ENCODE data around the gene TMEM256.

TMEM256 gene

DNA sequence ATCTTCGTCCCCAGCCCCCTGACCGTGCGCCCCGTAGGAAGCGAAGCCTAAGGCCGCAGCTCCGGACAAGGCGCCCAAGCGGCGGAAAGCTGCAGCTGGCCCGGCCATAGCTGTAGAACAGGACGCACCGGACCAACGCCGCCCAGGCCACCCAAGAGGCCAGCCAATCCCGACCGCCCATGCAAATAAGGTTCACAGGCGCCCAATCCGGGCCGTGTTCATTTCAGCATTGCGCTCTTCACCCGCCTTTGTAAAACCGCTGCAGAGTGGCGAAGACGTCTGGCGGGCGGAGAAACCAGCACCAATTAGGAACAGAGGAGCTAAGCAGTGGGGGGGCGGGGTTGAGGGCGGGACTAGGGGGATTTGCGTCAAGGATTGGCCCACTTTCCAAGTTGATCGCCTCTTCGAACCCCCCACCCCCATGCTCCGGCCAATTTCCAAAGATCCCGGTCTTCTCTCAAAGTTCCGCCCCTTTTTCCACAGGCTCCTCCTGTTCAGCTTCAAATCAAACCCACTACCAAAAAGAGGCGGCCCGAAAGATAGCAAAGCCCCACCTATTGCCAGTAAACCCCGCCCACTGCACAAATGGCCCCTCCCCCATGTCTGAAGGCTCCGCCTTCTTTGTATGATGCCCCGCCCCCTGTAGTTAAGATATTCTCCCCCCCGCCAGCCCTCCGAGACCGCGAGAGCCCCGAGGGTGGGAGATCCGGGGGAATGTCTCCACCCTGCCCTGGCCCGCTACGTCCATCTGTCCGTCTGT lies at the start of gene TMEM256:
Gene TMEM256, minus strand, starts transcription at position 121 of the 760 bp plus-strand sequence. Its CDS starts 13 bp downstream, at position 108.
- DNase-seq (peak; percentile 95), ATAC-seq (peak; percentile 95)

DNA sequence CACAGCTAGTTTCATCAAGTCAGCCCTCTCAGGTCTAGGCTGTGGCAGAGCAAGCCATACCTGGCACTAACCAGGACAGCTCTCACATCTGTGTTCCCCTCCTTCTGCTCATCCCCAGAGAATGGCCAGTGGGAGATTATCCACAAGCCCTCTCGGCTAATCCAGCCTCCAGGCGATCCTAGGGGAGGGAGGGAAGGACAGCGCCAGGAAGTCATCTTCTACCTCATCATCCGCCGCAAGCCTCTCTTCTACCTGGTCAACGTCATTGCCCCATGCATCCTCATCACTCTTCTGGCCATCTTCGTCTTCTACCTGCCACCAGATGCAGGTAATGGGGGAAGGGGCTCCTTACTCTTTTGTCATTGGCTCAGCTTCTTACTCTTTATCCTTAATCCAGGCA lies 44.6 kb upstream of the TMEM256 start:
- no peak for DNase-seq
- ATAC-seq: no peak

DNA sequence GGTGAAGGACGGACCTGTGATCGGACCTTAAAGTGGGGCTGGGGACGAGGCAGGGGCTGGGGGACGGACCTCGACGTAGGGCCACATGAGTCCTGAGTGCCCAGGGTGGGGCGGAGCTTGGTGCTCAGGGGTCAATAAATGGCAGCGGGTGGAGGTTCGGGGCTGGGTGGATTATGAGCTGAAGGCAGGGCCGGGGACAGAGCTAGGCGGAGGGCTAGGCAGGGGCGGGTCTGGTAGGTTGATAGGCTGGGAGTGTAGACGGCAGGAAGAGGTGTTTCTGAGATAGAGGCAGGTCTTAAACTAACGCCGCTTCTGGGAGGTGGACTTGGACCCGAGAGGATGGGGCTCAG lies 41.7 kb upstream of the TMEM256 start:
- peak; percentile 50 for ATAC-seq

GRCh38 chr17:7444682-7445618 lies 41.1 kb upstream of the TMEM256 start, which contains the start of gene CHRNB1:
Gene CHRNB1 (plus strand): TSS chr17:7445061. CDS start chr17:7445128, 67 bp downstream.
- DNase-seq: peak; percentile 26

More for the DNA sequence above, 41.7 kb upstream of the TMEM256 start:
- peak; percentile 41 for DNase-seq

DNA sequence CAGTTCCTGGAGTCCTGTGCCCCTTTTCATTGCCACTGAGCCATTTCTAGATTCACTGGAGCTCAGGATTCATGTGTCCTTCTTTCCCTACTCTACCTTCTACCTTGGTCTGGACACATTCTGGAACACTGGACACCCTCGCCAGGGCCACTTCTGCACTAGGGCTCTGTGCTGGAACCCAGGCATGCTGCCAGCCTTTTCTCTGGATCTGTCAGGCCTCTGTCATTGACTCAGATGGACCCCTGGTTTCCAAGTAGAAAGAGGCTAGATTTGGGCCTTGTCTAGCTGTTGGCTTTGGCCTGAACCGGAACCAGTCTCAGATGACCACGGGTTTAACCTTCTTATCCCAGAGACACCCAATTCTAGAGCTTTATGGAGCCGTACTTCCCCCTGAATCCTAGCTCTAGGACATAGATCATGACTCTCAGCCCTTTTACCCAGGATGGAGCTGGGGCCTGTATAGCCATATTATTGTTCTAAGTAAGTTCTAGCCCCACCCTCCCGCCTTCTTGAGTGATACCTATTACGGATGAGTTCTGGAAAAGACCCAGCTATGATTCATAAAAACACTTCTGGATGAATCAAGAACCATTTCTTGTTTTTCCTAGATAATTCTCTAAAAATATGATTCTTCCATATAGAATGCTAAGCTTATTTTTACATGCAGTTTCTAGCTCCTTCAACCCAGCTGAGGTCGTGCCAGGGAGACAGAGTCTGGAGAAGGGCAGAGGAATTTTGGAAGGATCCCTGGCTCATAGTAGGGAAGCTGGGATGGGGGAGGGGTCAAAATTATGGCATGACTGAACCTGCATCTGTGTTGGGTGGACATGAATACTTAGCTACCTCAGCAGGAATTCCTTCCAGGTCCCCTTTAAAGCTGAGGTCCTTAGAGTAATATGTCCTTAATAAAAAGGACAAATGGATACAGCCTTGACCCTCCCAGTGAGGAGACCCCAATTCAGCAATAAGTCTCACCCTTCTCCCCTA lies 39.9 kb upstream of the TMEM256 start:
- ATAC-seq (no peak), DNase-seq (no peak)

More at GRCh38 chr17:7444682-7445618, 41.1 kb upstream of the TMEM256 start, which contains the start of gene CHRNB1:
- peak; percentile 29 for ATAC-seq

- ATAC-seq (no peak), DNase-seq (no peak)
These were observed 38.2 kb upstream of the TMEM256 start for GRCh38 chr17:7442142-7442541.

DNA sequence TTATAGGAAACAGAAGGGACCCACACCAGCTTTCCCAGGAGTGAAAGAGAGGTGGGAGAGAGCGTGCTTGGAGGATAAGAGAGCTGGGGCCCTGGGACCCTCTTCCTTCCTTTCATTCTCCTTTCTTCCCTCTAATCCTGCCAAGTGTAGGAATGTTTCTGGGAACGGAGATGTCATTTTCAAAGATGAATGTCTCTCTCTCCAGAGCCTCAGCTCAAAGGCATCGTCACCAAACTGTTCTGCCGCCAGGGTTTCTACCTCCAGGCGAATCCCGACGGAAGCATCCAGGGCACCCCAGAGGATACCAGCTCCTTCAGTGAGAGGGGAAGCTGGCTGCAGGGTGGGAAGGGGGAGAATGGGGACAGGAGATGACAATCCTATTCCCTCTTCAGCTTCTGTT lies 37.4 kb upstream of the TMEM256 start:
- no peak for ATAC-seq

DNA sequence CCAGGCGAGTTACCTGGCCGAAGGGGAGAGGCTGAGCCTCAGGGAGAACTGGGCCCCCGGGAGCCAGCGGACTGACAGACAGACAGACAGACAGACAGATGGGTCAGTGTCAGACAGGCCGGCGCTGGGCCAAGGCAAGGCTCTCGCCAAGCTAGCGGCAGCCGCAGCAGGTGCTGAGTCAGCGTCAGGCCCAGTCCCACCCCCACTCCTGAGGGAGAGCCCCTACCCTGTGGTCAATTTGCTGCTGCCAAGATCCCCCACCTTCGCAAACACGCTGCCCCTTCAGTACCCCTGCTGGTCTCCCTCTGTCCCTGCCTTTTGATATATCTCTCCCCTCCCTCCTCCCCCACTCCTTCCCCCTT lies 36.9 kb upstream of the TMEM256 start:
- DNase-seq (peak; percentile 53), ATAC-seq (no peak)

More for the DNA sequence above, 37.4 kb upstream of the TMEM256 start:
- DNase-seq: no peak

GRCh38 chr17:7440113-7440833 lies 36.4 kb upstream of the TMEM256 start:
- ATAC-seq: no peak
- peak; percentile 73 for DNase-seq

- DNase-seq (peak; percentile 25), ATAC-seq (no peak)
These were observed 35.7 kb upstream of the TMEM256 start, which contains the start of gene FGF11 for GRCh38 chr17:7439462-7440112. Gene FGF11 (plus strand): TSS chr17:7439512. CDS start chr17:7439621, 109 bp downstream.

DNA sequence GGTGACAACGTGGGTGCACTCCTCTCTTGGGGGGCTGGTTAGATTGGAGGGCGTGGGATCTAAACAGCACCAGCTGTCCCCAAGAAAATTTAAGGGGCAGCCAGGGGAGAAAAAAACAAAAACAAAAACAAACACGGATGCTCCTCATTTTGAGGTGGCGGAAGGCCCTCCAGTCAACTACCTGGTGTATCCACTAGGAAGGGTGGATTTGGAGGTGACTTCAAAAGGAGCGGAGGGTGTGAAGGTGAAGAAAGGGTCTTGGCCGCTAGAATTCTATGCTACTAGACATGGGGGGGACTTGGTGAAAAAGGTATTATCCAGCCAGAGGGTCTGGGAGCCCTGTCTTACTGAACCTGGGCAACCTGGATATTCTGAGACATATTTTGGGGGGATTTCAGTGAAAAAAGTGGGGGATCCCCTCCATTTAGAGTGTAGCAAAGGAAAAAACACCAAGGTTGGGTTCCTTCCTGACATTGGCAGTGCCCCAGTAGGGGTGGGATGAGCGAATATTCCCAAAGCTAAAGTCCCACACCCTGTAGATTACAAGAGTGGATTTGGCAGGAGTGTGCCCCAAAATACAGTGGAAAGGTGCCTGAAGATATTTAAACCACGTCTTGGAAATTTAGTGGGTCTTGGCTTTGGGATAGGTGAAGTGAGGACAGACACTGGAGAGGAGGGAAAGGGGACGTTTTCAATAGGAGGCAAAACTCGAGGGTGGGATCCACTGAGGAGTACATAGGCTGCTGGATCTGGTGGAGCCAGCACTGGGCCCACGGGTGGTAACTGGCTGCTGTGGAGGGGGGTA lies 35.0 kb upstream of the TMEM256 start:
- ATAC-seq: no peak
- DNase-seq: no peak

GRCh38 chr17:7437950-7438614 lies 34.2 kb upstream of the TMEM256 start:
- ATAC-seq (no peak), DNase-seq (peak; percentile 80)

DNA sequence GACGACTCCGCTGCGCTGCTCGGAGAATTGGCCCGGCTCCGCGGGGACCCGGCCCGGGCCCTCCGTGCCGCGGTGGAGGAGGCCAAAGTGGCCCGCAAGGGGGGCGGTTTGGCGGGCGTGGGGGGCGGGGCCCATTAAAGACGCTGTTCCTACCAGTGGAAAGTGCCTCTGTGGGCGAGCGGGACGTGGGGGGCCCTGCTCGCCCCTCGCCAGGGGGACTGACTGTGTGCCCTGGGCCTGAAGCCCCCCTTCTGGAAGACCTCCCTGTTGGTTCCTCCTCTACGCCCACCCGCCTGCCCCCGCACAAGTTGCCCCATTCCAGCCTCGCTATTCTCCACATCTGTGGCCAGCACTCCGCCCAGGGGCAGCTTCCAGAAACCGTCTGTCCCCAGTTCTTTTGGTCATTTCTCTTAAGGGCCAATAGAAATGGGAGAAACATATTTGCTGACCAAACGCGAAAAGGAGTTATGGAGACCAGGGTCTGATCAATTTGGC lies 33.5 kb upstream of the TMEM256 start:
- no peak for DNase-seq
- ATAC-seq: no peak

DNA sequence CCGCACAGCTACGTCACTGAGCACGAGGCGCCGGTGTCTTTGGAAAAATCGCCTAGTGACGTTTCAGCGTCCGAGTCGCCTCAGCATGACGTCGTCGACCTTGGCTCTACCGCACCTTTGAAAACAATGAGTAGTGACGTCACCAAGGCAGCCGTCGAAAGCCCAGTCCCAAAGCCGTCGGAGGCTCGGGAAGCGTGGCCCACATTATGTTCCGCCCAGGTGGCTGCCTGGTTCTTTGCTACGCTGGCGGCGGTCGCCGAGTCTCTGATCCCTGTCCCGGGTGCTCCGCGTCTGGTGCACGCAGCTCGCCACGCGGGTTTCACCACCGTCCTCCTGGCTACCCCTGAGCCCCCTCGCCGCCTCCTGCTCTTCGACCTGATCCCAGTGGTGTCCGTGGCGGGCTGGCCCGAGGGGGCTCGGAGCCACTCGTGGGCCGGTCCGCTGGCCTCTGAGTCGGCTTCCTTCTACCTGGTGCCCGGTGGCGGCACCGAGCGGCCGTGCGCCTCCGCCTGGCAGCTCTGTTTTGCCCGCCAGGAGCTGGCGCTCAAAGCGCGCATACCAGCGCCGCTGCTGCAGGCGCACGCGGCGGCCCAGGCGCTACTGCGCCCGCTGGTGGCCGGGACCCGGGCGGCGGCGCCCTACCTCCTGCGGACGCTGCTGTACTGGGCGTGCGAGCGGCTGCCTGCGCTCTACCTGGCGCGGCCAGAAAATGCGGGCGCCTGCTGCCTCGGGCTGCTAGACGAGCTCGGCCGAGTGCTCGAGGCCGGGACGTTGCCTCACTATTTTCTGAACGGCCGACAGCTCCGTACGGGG lies 32.9 kb upstream of the TMEM256 start:
- ATAC-seq: peak; percentile 81
- peak; percentile 85 for DNase-seq

DNA sequence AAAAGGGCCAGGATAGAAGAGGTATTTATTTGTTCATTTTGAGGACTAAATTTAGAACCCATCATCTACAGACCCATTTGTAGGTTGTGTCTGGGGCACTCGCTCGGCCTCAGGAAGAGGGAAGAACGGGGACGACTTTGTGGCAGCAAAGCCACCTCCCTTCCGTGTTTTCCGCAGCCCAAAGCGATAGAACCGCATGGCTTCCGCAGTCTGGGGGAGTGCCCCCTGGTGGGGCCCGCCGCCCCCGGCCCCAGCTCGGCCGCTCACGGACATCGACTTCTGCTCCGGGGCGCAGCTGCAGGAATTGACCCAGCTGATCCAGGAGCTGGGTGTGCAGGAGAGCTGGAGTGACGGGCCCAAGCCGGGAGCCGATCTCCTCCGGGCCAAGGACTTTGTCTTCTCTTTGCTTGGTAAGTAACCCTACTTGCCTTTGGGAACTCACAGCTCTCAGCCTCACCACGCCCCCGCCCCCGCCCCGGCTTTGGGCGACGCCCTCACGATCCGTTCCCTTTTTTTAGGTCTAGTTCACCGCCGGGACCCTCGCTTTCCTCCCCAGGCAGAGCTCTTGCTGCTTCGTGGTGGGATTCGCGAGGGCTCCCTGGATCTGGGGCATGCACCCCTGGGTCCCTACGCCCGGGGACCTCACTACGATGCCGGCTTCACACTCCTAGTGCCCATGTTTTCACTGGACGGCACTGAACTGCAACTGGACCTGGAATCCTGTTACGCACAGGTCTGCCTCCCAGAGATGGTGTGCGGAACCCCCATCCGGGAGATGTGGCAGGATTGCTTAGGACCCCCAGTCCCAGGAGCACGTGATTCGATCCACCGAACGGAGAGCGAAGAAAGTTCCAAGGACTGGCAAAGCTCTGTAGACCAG lies 32.0 kb upstream of the TMEM256 start:
- DNase-seq: peak; percentile 68
- peak; percentile 6 for ATAC-seq

- no peak for ATAC-seq
- DNase-seq: no peak
These were observed 28.4 kb upstream of the TMEM256 start for GRCh38 chr17:7432296-7432695.

- no peak for ATAC-seq
- DNase-seq: no peak
These were observed 27.3 kb upstream of the TMEM256 start for GRCh38 chr17:7431231-7431630.
